D721Med (cell line): ENCODE data around the gene TRAF4.
"Not testable (repeated sequence)": the region's sequence is repeated elsewhere in the genome, so short reads cannot be mapped to it uniquely, and the experiment has no call there.

ENCODE experiments used
- DNase-seq: peaks from one replicate; pipeline ENCODE4 v3.0.0; 2011; ENCODE audit warnings: low spot score; ENCODE audit not compliant: insufficient read length
- FAIRE-seq: peaks from 2 replicates; lab custom pipeline; 2011; peaks lifted over from hg19 to GRCh38; lab: Jason Lieb, UNC
- CTCF ChIP-seq: IDR thresholded peaks from 2 replicates; pipeline ENCODE4 v1.5.1; 2012; ENCODE audit warnings: mild to moderate bottlenecking, control low read depth; ENCODE audit not compliant: insufficient read depth; ENCODE audit errors: missing control alignments

TRAF4 gene

GRCh38 chr17:28722417-28723158, 21.2 kb upstream of the TRAF4 start:
- no peak for FAIRE-seq
- DNase-seq: no peak
- TF ChIP-seq CTCF: no peak

DNA sequence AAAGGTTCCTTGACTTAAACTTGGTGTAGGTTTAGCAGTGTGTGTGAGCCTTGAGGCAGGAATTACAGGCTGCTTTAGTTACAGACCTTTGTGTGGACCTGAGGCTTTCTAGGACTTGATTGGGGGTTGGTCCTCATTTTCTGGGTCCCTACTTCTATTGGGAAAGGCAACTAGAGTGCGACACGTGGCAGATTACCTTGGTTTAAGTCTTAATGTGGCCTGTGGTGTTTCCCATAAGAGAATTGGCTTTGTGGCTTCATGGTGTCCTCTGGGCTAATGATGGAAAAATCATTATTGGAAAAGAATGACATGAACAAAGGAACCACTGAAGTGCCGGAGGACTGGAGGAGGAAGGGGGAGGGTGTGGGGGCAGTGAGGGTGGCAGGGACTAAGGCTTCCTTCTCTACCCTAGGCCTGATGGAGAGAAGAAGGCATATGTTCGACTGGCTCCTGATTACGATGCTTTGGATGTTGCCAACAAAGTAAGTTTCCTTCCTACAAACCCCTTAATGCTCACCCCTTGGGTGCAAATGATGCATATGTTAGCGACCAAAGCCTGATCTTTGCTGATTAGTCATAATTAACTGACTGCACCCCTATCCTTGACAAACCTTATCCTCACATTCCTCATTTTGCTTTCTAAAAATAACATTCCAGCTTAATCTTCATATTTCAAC, 20.5 kb upstream of the TRAF4 start:
- TF ChIP-seq CTCF: no peak
- DNase-seq (no peak), FAIRE-seq (no peak)

DNA sequence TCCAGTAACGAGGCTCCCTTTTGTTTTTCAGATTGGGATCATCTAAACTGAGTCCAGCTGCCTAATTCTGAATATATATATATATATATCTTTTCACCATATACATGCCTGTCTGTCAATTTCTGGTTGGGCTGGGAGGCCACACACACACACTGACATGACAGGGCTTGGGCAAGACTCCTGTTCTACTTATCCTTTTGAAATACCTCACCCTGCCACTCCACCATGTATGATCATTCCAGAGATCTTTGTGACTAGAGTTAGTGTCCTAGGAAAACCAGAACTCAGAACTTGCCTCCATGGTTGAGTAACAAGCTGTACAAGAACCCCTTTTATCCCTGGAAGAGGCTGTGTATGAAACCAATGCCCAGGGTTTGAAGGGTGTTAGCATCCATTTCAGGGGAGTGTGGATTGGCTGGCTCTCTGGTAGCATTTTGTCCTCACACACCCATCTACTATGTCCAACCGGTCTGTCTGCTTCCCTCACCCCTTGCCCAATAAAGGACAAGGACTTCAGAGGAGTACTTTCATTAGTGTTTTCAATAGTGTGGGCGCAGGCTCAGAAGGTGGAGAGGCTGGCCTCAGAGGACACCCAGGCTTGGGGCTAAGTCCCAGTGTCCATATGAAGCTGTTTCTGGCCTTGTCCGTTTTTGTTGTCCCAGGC, 19.8 kb upstream of the TRAF4 start:
- not testable (repeated sequence) for DNase-seq, FAIRE-seq

- TF ChIP-seq CTCF: no peak
- DNase-seq: no peak
- no peak for FAIRE-seq
These were observed 19.2 kb upstream of the TRAF4 start for GRCh38 chr17:28724500-28725165.

DNA sequence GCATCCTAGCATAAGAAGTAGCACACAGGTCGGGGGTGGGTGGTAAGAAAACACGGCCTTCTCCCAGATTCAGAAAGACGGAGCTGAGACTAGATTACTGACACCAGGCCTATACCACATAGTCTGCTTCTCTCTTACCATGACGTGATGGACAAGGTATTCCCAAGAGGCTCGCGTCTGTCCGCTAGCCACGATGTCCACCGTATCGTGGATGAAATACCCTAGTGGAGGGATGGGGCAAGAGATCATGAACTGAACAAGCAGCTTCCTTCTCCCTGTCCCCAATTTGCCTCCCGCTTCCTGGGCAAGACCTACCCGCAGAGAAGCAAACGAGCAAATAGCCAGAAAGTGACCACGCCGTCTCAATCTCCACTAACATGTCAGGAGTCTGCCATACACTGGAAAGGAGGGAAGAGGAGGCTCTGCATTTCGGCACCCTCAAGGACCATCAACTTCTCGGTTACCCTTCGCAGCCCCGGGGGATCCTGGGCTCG, 18.6 kb upstream of the TRAF4 start:
- DNase-seq: no peak
- FAIRE-seq: no peak
- TF ChIP-seq CTCF: no peak

GRCh38 chr17:28725660-28726225, 18.1 kb upstream of the TRAF4 start:
- no peak for DNase-seq
- no peak for TF ChIP-seq CTCF
- no peak for FAIRE-seq

- FAIRE-seq (no peak), DNase-seq (peak; percentile 72)
- TF ChIP-seq CTCF: no peak
These were observed 17.6 kb upstream of the TRAF4 start, which contains the start of gene TLCD1 for GRCh38 chr17:28726226-28726626. Gene TLCD1 (minus strand): TSS chr17:28726233. CDS start chr17:28726097, 136 bp downstream.
